K562 (cell line): Measurements from ENCODE around the gene TMEM120A. TPM values are rescaled to one million over a fixed set of nuclear protein-coding genes. Genes with fewer than 3 reads are reported as not detected.

ENCODE experiments used
- ARHGAP35 ChIP-seq: fragments of 450-650 bp; IDR thresholded peaks from 2 replicates; pipeline ENCODE4 v1.6.1; 2018; ENCODE audit not compliant: partially characterized antibody
- CBFA2T3 ChIP-seq: fragments of 450-650 bp; IDR thresholded peaks from 2 replicates; pipeline ENCODE4 v1.6.1; 2017
- ESRRB ChIP-seq: fragments of 250-450 bp; sonication (Bioruptor Pico); IDR thresholded peaks from 2 replicates; pipeline ENCODE4 v1.5.0; 2020; ENCODE audit warnings: mild to moderate bottlenecking, moderate library complexity, borderline replicate concordance
- FOXK2 ChIP-seq, 2 experiments: fragments of 450-650 bp; IDR thresholded peaks in 1 of 2; conservative IDR thresholded peaks in 1 of 2; 2 replicates each; pipeline ENCODE4 v1.6.1; 2016; ENCODE audit warnings: low read depth in 2 of 2, mild to moderate bottlenecking in 1 of 2
- GTF2F1 ChIP-seq: IDR thresholded peaks from 2 replicates; pipeline ENCODE4 v1.6.1; 2011; ENCODE audit warnings: low read depth, low read length, improper control_type of control experiment
- HDAC3 ChIP-seq: fragments of 450-650 bp; IDR thresholded peaks from 2 replicates; pipeline ENCODE4 v1.6.1; 2018; ENCODE audit warnings: borderline replicate concordance, mild to moderate bottlenecking, moderate library complexity; ENCODE audit not compliant: partially characterized antibody
- JUND ChIP-seq, 2 experiments: IDR thresholded peaks; 2 replicates in 1 of 2; 3 replicates in 1 of 2; pipeline ENCODE4 v1.6.1; 2011; ENCODE audit warnings: borderline replicate concordance in 2 of 2, low read depth in 2 of 2, low read length in 2 of 2, improper control_type of control experiment in 1 of 2, missing biosample characterization in 1 of 2, missing genetic modification characterization in 1 of 2, missing genetic modification reagents in 1 of 2
- NFRKB ChIP-seq: fragments of 450-650 bp; IDR thresholded peaks from 2 replicates; pipeline ENCODE4 v1.6.1; 2016; ENCODE audit warnings: low read depth
- PPARD ChIP-seq: fragments of 250-450 bp; sonication (Bioruptor Pico); IDR thresholded peaks from 2 replicates; pipeline ENCODE4 v1.8.0; 2022; ENCODE audit warnings: inconsistent platforms, mild to moderate bottlenecking, moderate library complexity
- SAFB ChIP-seq: fragments of 200-400 bp; formaldehyde crosslinking; IDR thresholded peaks from 2 replicates; pipeline ENCODE4 v1.6.1; 2017; ENCODE audit warnings: low read depth, low read length, borderline replicate concordance
- SIN3A ChIP-seq, 2 experiments: fragments of 150-350 bp in 1 of 2; IDR thresholded peaks; 2 replicates each; pipeline ENCODE4 v1.6.1; 2011 to 2016; ENCODE audit warnings: borderline replicate concordance in 2 of 2, low read depth in 2 of 2, low read length in 2 of 2, mild to moderate bottlenecking in 2 of 2, moderate library complexity in 2 of 2; ENCODE audit not compliant: control insufficient read depth in 1 of 2
- SNAPC5 ChIP-seq: fragments of 250-450 bp; sonication (Bioruptor Pico); IDR thresholded peaks from 2 replicates; pipeline ENCODE4 v1.8.0; 2021; ENCODE audit warnings: moderate library complexity, mild to moderate bottlenecking, inconsistent platforms
- SNRNP70 ChIP-seq: fragments of 200-400 bp; formaldehyde crosslinking; optimal IDR thresholded peaks from 2 replicates; pipeline ENCODE3; 2017; ENCODE audit warnings: low read depth, low read length
- SRSF9 ChIP-seq: fragments of 200-400 bp; formaldehyde crosslinking; IDR thresholded peaks from 2 replicates; pipeline ENCODE4 v1.6.1; 2017; ENCODE audit warnings: low read depth, low read length, borderline replicate concordance
- TAF9B ChIP-seq: fragments of 450-650 bp; IDR thresholded peaks from 2 replicates; pipeline ENCODE4 v1.6.1; 2018; ENCODE audit warnings: mild to moderate bottlenecking; ENCODE audit not compliant: partially characterized antibody
- XRCC3 ChIP-seq: fragments of 450-650 bp; IDR thresholded peaks from 2 replicates; pipeline ENCODE4 v1.6.1; 2017; ENCODE audit warnings: mild to moderate bottlenecking, moderate library complexity
- ZBTB2 ChIP-seq: fragments of 450-650 bp; IDR thresholded peaks from 2 replicates; pipeline ENCODE4 v1.6.1; 2016; ENCODE audit warnings: antibody characterized with exemption
- ZEB2 ChIP-seq: fragments of 450-650 bp; IDR thresholded peaks from 2 replicates; pipeline ENCODE4 v1.6.1; 2016
- ZNF282 ChIP-seq: sonication (generic); formaldehyde crosslinking; IDR thresholded peaks from 2 replicates; pipeline ENCODE4 v1.8.1; 2023; ENCODE audit warnings: missing genetic modification reagents
- ZNF561 ChIP-seq: fragments of 450-650 bp; formaldehyde crosslinking; conservative IDR thresholded peaks from 2 replicates; pipeline ENCODE4 v1.4.0; 2020; ENCODE audit warnings: mild to moderate bottlenecking, moderate library complexity
- polyA plus RNA-seq, 8 experiments: library from polyadenylated mRNA; depleted of rRNA in 4 of 8; stranded (reverse) in 5 of 8; unstranded in 3 of 8; fragments of >200 nt; fragmentation: Nextera tagmentation in 2 of 8; fragmentation: Illumina TruSeq in 1 of 8; extraction: Ambion mirVana in 2 of 8; extraction: Trizol in 1 of 8; gene quantifications; 2 replicates each; pipeline versions ENCODE4 v1.2.1 to v1.2.3, GENCODE V29; 2011 to 2014; ENCODE audit warnings: inconsistent platforms in 1 of 8, missing spikeins in 1 of 8
- total RNA-seq, 7 experiments: library from RNA; depleted of rRNA in 6 of 7; stranded (reverse); fragments of >200 nt in 6 of 7; fragmentation: Illumina TruSeq in 2 of 7; extraction: Trizol in 2 of 7; gene quantifications; 2 replicates each; pipeline versions ENCODE4 v1.2.1 to v1.2.3, GENCODE V29; 2011 to 2021; ENCODE audit warnings: low replicate concordance in 1 of 7
- TF ChIP-seq, protein P1 (sequence below): sonication (generic); formaldehyde crosslinking; IDR thresholded peaks from 2 replicates; pipeline ENCODE4 v1.8.1; 2023; ENCODE audit warnings: mild to moderate bottlenecking, missing genetic modification reagents
- TF ChIP-seq, protein P2 (sequence below), 2 experiments: IDR thresholded peaks in 1 of 2; conservative IDR thresholded peaks in 1 of 2; 2 replicates each; pipeline ENCODE4 v1.6.1; 2016; ENCODE audit warnings: low read depth in 2 of 2, mild to moderate bottlenecking in 1 of 2, missing compliant biosample characterization in 1 of 2, missing genetic modification characterization in 1 of 2, moderate library complexity in 1 of 2

TMEM120A gene
- total and polyA plus RNA-seq, 9 of the 15 experiments (the other 6 are each of a cell fraction or from before 2014, with no cell fraction given), result 2.3 to 90.2 (median 22.9) TPM

- no peak for TF ChIP-seq ZEB2
- no peak for TF ChIP-seq FOXK2 (conservative IDR thresholded peaks at IDR 0.05 in 1 of 2, IDR thresholded peaks at IDR 0.05 in 1 of 2; ENCODE audit: low read depth in 2 of 2)
- TF ChIP-seq TAF9B, result no peak
- TF ChIP-seq PPARD (CRISPR knock-in tag), result peak; percentile 96
- no peak for TF ChIP-seq JUND (IDR thresholded peaks at IDR 0.05; ENCODE audit: borderline replicate concordance, low read depth, low read length)
- TF ChIP-seq JUND (tag; IDR thresholded peaks at IDR 0.05; ENCODE audit: borderline replicate concordance, low read depth, low read length), result no peak
- no peak for TF ChIP-seq SIN3A (IDR thresholded peaks at IDR 0.05; ENCODE audit: borderline replicate concordance in 2 of 2, control insufficient read depth in 1 of 2, low read depth in 2 of 2, low read length in 2 of 2)
- no peak for TF ChIP-seq CBFA2T3
- TF ChIP-seq ESRRB (CRISPR knock-in tag), result no peak
- no peak for TF ChIP-seq ZNF282
- no peak for TF ChIP-seq XRCC3
- TF ChIP-seq ZBTB2, result no peak
- TF ChIP-seq SNRNP70, result no peak
- TF ChIP-seq SNAPC5 (CRISPR knock-in tag), result peak; percentile 80
- TF ChIP-seq HDAC3, result no peak
- TF ChIP-seq ARHGAP35, result no peak
- no peak for TF ChIP-seq GTF2F1
- no peak for TF ChIP-seq SAFB
- TF ChIP-seq, protein P1, sequence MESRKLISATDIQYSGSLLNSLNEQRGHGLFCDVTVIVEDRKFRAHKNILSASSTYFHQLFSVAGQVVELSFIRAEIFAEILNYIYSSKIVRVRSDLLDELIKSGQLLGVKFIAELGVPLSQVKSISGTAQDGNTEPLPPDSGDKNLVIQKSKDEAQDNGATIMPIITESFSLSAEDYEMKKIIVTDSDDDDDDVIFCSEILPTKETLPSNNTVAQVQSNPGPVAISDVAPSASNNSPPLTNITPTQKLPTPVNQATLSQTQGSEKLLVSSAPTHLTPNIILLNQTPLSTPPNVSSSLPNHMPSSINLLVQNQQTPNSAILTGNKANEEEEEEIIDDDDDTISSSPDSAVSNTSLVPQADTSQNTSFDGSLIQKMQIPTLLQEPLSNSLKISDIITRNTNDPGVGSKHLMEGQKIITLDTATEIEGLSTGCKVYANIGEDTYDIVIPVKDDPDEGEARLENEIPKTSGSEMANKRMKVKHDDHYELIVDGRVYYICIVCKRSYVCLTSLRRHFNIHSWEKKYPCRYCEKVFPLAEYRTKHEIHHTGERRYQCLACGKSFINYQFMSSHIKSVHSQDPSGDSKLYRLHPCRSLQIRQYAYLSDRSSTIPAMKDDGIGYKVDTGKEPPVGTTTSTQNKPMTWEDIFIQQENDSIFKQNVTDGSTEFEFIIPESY (CRISPR knock-in tag), result no peak
- TF ChIP-seq ZNF561, result no peak
- TF ChIP-seq, protein P2, sequence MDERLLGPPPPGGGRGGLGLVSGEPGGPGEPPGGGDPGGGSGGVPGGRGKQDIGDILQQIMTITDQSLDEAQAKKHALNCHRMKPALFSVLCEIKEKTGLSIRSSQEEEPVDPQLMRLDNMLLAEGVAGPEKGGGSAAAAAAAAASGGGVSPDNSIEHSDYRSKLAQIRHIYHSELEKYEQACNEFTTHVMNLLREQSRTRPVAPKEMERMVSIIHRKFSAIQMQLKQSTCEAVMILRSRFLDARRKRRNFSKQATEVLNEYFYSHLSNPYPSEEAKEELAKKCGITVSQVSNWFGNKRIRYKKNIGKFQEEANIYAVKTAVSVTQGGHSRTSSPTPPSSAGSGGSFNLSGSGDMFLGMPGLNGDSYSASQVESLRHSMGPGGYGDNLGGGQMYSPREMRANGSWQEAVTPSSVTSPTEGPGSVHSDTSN (CRISPR knock-in tag; IDR thresholded peaks at IDR 0.05; ENCODE audit: low read depth), result no peak
- TF ChIP-seq, protein P2 (tag; conservative IDR thresholded peaks at IDR 0.05; ENCODE audit: low read depth), result no peak
- TF ChIP-seq SRSF9, result no peak
- TF ChIP-seq NFRKB, result no peak
These were observed 22.0 kb upstream of the TMEM120A start (continued) for GRCh38 chr7:76016191-76016947.
